Measurements from ENCODE around the gene LPP. TPM values are rescaled to one million over a fixed set of nuclear protein-coding genes. Genes with fewer than 3 reads are reported as not detected.

Gene LPP
- total RNA-seq, 1 experiment from 2014 or later = 0.04 TPM

GRCh38 chr3:188662795-188663194, 508.8 kb downstream of the LPP start:
- Histone ChIP-seq H3K36me3 (no peaks in the 10 kb centered on the region), H3K4me3 (no peak overlapping the region), H3K27ac (no peak overlapping the region), H3K9me3 (replicated peaks) (no peaks in the 10 kb centered on the region), H3K27me3 (no peaks in the 10 kb centered on the region), H3K4me1 (no peaks in the 10 kb centered on the region)
- no peak for DNase-seq

- DNase-seq = peak in 1 of 2 experiments; percentile 1
- H3K9me3 ChIP-seq (replicated peaks) = no peaks in the 10 kb centered on the region
- H3K4me1 ChIP-seq = no peaks in the 10 kb centered on the region
- no peaks in the 10 kb centered on the region for H3K27me3 ChIP-seq
- H3K4me3 ChIP-seq = no peak overlapping the region
- H3K36me3 ChIP-seq = no peaks in the 10 kb centered on the region
- H3K27ac ChIP-seq = no peak overlapping the region
Measured at GRCh38 chr3:188663839-188664238, 509.9 kb downstream of the LPP start.

- DNase-seq = peak in 1 of 2 experiments; percentile 8
- Histone ChIP-seq H3K9me3 (replicated peaks) (no peaks in the 10 kb centered on the region), H3K27ac (no peak overlapping the region), H3K4me1 (no peaks in the 10 kb centered on the region), H3K4me3 (no peak overlapping the region), H3K36me3 (no peaks in the 10 kb centered on the region), H3K27me3 (no peaks in the 10 kb centered on the region)
Measured at GRCh38 chr3:188664795-188665194, 510.8 kb downstream of the LPP start.

GRCh38 chr3:188667926-188668325, 514.0 kb downstream of the LPP start:
- H3K4me3 ChIP-seq = no peak overlapping the region
- no peaks in the 10 kb centered on the region for H3K36me3 ChIP-seq
- H3K27me3 ChIP-seq = no peaks in the 10 kb centered on the region
- H3K4me1 ChIP-seq = no peaks in the 10 kb centered on the region
- no peak overlapping the region for H3K27ac ChIP-seq
- H3K9me3 ChIP-seq (replicated peaks) = no peaks in the 10 kb centered on the region
- no peak for DNase-seq

GRCh38 chr3:188670446-188670845, 516.5 kb downstream of the LPP start:
- DNase-seq = no peak
- H3K36me3 ChIP-seq = no peaks in the 10 kb centered on the region
- no peak overlapping the region for H3K27ac ChIP-seq

GRCh38 chr3:188671971-188672370, 518.0 kb downstream of the LPP start:
- Histone ChIP-seq H3K4me1 (no peaks in the 10 kb centered on the region), H3K27me3 (no peaks in the 10 kb centered on the region), H3K9me3 (replicated peaks) (no peaks in the 10 kb centered on the region), H3K4me3 (no peak overlapping the region), H3K27ac (no peak overlapping the region), H3K36me3 (no peaks in the 10 kb centered on the region)
- DNase-seq = no peak

More at GRCh38 chr3:188670446-188670845, 516.5 kb downstream of the LPP start:
- H3K9me3 ChIP-seq (replicated peaks) = no peaks in the 10 kb centered on the region
- H3K4me3 ChIP-seq = no peak overlapping the region
- no peaks in the 10 kb centered on the region for H3K27me3 ChIP-seq
- no peaks in the 10 kb centered on the region for H3K4me1 ChIP-seq

- H3K27ac ChIP-seq = no peak overlapping the region
- no peaks in the 10 kb centered on the region for H3K36me3 ChIP-seq
- no peaks in the 10 kb centered on the region for H3K4me1 ChIP-seq
- no peak for DNase-seq
- no peaks in the 10 kb centered on the region for H3K27me3 ChIP-seq
- no peak overlapping the region for H3K4me3 ChIP-seq
- no peaks in the 10 kb centered on the region for H3K9me3 ChIP-seq (replicated peaks)
Measured at GRCh38 chr3:188672840-188673239, 518.9 kb downstream of the LPP start.

GRCh38 chr3:188673646-188674186, 519.8 kb downstream of the LPP start:
- Histone ChIP-seq H3K4me1 (no peaks in the 10 kb centered on the region), H3K4me3 (no peak overlapping the region), H3K27me3 (no peaks in the 10 kb centered on the region), H3K36me3 (no peaks in the 10 kb centered on the region), H3K27ac (no peak overlapping the region), H3K9me3 (replicated peaks) (no peaks in the 10 kb centered on the region)
- no peak for DNase-seq

- no peak overlapping the region for H3K27ac ChIP-seq
- no peaks in the 10 kb centered on the region for H3K36me3 ChIP-seq
- DNase-seq = no peak
- H3K27me3 ChIP-seq = no peaks in the 10 kb centered on the region
- no peak overlapping the region for H3K4me3 ChIP-seq
- no peaks in the 10 kb centered on the region for H3K9me3 ChIP-seq (replicated peaks)
- H3K4me1 ChIP-seq = no peaks in the 10 kb centered on the region
Measured at GRCh38 chr3:188674595-188674994, 520.6 kb downstream of the LPP start.

- DNase-seq = no peak
- H3K27me3 ChIP-seq = no peaks in the 10 kb centered on the region
- H3K27ac ChIP-seq = no peak overlapping the region
- H3K4me1 ChIP-seq = no peaks in the 10 kb centered on the region
- H3K36me3 ChIP-seq = no peaks in the 10 kb centered on the region
- H3K9me3 ChIP-seq (replicated peaks) = no peaks in the 10 kb centered on the region
- no peak overlapping the region for H3K4me3 ChIP-seq
Measured at GRCh38 chr3:188677344-188677743, 523.4 kb downstream of the LPP start.

- Histone ChIP-seq H3K36me3 (no peaks in the 10 kb centered on the region), H3K4me3 (no peak overlapping the region), H3K27me3 (no peaks in the 10 kb centered on the region), H3K9me3 (replicated peaks) (no peaks in the 10 kb centered on the region), H3K4me1 (no peaks in the 10 kb centered on the region), H3K27ac (no peak overlapping the region)
- DNase-seq = no peak
Measured at GRCh38 chr3:188680189-188680588, 526.2 kb downstream of the LPP start.

GRCh38 chr3:188680605-188681004, 526.6 kb downstream of the LPP start:
- no peak overlapping the region for H3K4me3 ChIP-seq
- H3K27me3 ChIP-seq = no peaks in the 10 kb centered on the region
- no peaks in the 10 kb centered on the region for H3K36me3 ChIP-seq
- no peaks in the 10 kb centered on the region for H3K9me3 ChIP-seq (replicated peaks)
- H3K4me1 ChIP-seq = no peaks in the 10 kb centered on the region
- DNase-seq = no peak
- H3K27ac ChIP-seq = no peak overlapping the region

- no peak for DNase-seq
- Histone ChIP-seq H3K4me1 (no peaks in the 10 kb centered on the region), H3K36me3 (no peaks in the 10 kb centered on the region), H3K4me3 (no peak overlapping the region), H3K9me3 (replicated peaks) (no peaks in the 10 kb centered on the region), H3K27ac (no peak overlapping the region), H3K27me3 (no peaks in the 10 kb centered on the region)
Measured at GRCh38 chr3:188682316-188682715, 528.4 kb downstream of the LPP start.

GRCh38 chr3:188683032-188683521, 529.1 kb downstream of the LPP start:
- Histone ChIP-seq H3K4me1 (no peaks in the 10 kb centered on the region), H3K9me3 (replicated peaks) (no peaks in the 10 kb centered on the region), H3K27ac (no peak overlapping the region), H3K36me3 (no peaks in the 10 kb centered on the region), H3K27me3 (no peaks in the 10 kb centered on the region), H3K4me3 (no peak overlapping the region)
- DNase-seq = no peak

- no peak overlapping the region for H3K4me3 ChIP-seq
- no peaks in the 10 kb centered on the region for H3K4me1 ChIP-seq
- no peaks in the 10 kb centered on the region for H3K27me3 ChIP-seq
- DNase-seq = no peak
- H3K27ac ChIP-seq = no peak overlapping the region
- H3K9me3 ChIP-seq (replicated peaks) = no peaks in the 10 kb centered on the region
- no peaks in the 10 kb centered on the region for H3K36me3 ChIP-seq
Measured at GRCh38 chr3:188684276-188684675, 530.3 kb downstream of the LPP start.

- Histone ChIP-seq H3K27me3 (no peaks in the 10 kb centered on the region), H3K27ac (no peak overlapping the region)
- no peak for DNase-seq
Measured at GRCh38 chr3:188685789-188686188, 531.8 kb downstream of the LPP start.

More at GRCh38 chr3:188685789-188686188, 531.8 kb downstream of the LPP start:
- Histone ChIP-seq H3K9me3 (replicated peaks) (no peaks in the 10 kb centered on the region), H3K4me3 (no peak overlapping the region), H3K36me3 (no peaks in the 10 kb centered on the region), H3K4me1 (no peaks in the 10 kb centered on the region)

All from SJCRH30 (cell line).